Omental fat pad (tissue), 4 donors: ENCODE measurements around the gene CEP164. TPM values are rescaled to one million over a fixed set of nuclear protein-coding genes. Genes with fewer than 3 reads are reported as not detected.

Source experiments
- ATAC-seq: fragments of 150-250 bp; one replicate; pipeline ENCODE4 v1.9.1; 2016; ENCODE audit warnings: mild to moderate bottlenecking, moderate library complexity; ENCODE audit not compliant: low FRiP score
- DNase-seq: peaks from one replicate; pipeline ENCODE4 v3.0.0-alpha.2; 2019; ENCODE audit warnings: low spot score
- total RNA-seq, 4 donors: library from RNA; depleted of rRNA; stranded (reverse); fragments of >200 nt; gene quantifications; one replicate each; pipeline ENCODE4 v1.1.0, GENCODE V29; 2016
- TF ChIP-seq, protein P1 (sequence below), 3 donors: fragments of 450-650 bp; IDR thresholded peaks; one replicate each; pipeline ENCODE4 v1.5.1; 2016 to 2017; ENCODE audit warnings: antibody characterized with exemption in 3 of 3, mild to moderate bottlenecking in 3 of 3, moderate library complexity in 2 of 3

The CEP164 gene
- total RNA-seq, 4 donors from 2014 or later = 15.1 to 20.3 (median 19.4) TPM

DNA sequence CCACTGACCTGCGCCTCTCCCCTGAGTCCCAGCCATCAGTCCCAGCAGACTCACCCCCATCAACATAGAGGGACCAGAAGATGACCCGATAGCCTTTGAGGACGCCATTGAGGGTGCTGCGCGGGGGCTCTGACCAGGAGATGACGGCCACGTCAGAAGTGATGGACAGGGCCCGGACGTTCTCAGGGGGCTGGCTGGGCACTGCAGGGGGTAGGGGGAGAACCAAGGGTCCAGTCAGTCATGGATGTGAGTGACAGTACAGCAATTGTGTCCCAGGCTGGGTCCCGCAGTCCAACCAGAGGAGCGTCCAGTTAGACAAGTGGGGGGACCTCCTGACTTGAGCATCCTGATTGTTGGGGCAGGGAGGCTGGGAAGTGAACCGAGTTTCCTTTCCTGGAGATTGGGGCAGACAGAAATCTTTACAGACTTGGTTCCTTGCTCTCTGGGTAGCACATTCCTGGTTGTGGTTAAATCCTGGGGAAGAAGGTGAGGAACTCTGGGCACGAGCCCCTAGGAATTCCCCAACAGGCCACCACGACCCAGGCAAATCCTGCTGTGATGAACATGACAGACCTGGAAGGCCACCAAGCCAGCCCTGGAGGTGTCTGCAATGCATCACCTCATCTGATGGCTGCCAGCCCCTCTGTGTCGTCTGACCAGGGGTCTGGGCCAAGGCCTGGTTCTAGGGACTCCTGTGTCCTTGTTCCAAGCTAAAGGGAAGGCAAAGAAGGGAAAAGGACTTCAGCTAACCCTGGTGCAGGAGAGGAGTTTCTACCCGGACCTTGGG is 133.9 kb downstream of the CEP164 start:
- TF ChIP-seq, protein P1, sequence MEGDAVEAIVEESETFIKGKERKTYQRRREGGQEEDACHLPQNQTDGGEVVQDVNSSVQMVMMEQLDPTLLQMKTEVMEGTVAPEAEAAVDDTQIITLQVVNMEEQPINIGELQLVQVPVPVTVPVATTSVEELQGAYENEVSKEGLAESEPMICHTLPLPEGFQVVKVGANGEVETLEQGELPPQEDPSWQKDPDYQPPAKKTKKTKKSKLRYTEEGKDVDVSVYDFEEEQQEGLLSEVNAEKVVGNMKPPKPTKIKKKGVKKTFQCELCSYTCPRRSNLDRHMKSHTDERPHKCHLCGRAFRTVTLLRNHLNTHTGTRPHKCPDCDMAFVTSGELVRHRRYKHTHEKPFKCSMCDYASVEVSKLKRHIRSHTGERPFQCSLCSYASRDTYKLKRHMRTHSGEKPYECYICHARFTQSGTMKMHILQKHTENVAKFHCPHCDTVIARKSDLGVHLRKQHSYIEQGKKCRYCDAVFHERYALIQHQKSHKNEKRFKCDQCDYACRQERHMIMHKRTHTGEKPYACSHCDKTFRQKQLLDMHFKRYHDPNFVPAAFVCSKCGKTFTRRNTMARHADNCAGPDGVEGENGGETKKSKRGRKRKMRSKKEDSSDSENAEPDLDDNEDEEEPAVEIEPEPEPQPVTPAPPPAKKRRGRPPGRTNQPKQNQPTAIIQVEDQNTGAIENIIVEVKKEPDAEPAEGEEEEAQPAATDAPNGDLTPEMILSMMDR (IDR thresholded peaks at IDR 0.05) = no peak
- no peak for DNase-seq
- no peak for ATAC-seq

- DNase-seq = no peak
- TF ChIP-seq, protein P1 (IDR thresholded peaks at IDR 0.05) = no peak
- ATAC-seq = no peak
Observed at GRCh38 chr11:117462183-117462863, 134.7 kb downstream of the CEP164 start.

DNA sequence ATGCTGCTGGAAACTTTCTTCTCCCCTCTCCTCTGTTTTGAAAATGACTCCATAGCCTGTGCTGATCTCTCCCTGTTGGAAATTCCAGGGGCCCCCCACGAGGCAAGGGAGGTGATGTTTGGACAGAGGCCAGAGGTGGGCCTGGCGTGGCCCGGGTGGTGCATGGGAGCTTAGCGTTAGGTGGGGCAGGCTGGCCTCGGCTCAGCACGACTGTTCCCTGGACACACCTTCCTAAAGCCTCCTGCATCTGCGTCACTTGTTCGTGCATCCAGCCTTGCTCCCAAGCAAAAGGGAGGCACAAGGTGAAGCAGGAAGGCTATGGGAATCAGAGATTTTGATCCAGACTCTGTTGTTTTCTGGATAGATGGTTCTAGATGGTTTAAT is 135.2 kb downstream of the CEP164 start:
- ATAC-seq (no peak), DNase-seq (no peak)
- TF ChIP-seq, protein P1 (IDR thresholded peaks at IDR 0.05) = no peak

Other genes with a start within 250 kb of the CEP164 start
- gene SIK3, start 229.4 kb upstream of the CEP164 start, total RNA-seq = 10 to 100 TPM; 31.2 to 54.6 (median 50.2) TPM
- 100 to 1,000 TPM in 2 of 4 donors, 10 to 100 TPM in 2; 76.0 to 108 (median 98.6) TPM for gene PAFAH1B2, start 183.6 kb upstream of the CEP164 start, total RNA-seq
- gene SIDT2, start 149.1 kb upstream of the CEP164 start, total RNA-seq = 100 to 1,000 TPM in 1 of 4 donors, 10 to 100 TPM in 3; 63.4 to 101 (median 81.1) TPM
- 1,000 to 10,000 TPM in 1 of 4 donors, 100 to 1,000 TPM in 3; 731 to 1,161 (median 827) TPM for gene TAGLN, start 128.5 kb upstream of the CEP164 start, total RNA-seq
- gene PCSK7, start 95.8 kb upstream of the CEP164 start, total RNA-seq = 10 to 100 TPM; 39.8 to 78.1 (median 50.0) TPM
- 10 to 100 TPM in 2 of 4 donors, 1 to 10 TPM in 2; 7.7 to 12.1 (median 9.8) TPM for gene RNF214, start 95.2 kb upstream of the CEP164 start, total RNA-seq
- gene BACE1-AS, start 36.5 kb upstream of the CEP164 start, total RNA-seq = 10 to 100 TPM in 1 of 4 donors, 1 to 10 TPM in 3; 2.3 to 12.0 (median 5.7) TPM
- gene BACE1, start 11.6 kb upstream of the CEP164 start, total RNA-seq = 10 to 100 TPM; 20.0 to 32.4 (median 24.7) TPM